NCI-H510A (cell line): Measurements from ENCODE around the gene ABCC4.

Experiments used
- DNase-seq: peaks from one replicate; lab custom pipeline; 2025; lab: John Stamatoyannopoulos, UW

ABCC4 gene

GRCh38 chr13:95117092-95117491, 184.2 kb downstream of the ABCC4 start:
- DNase-seq: no peak

- DNase-seq: no peak
These were observed 185.7 kb downstream of the ABCC4 start for GRCh38 chr13:95115525-95115924.

GRCh38 chr13:95113601-95114000, 187.7 kb downstream of the ABCC4 start:
- no peak for DNase-seq

- no peak for DNase-seq
These were observed 188.4 kb downstream of the ABCC4 start for GRCh38 chr13:95112883-95113282.

- no peak for DNase-seq
These were observed 189.6 kb downstream of the ABCC4 start for GRCh38 chr13:95111608-95112007.

- DNase-seq: no peak
These were observed 194.7 kb downstream of the ABCC4 start for GRCh38 chr13:95106562-95106961.

- no peak for DNase-seq
These were observed 200.5 kb downstream of the ABCC4 start for GRCh38 chr13:95100525-95101433.

- DNase-seq: no peak
These were observed 201.7 kb downstream of the ABCC4 start for GRCh38 chr13:95099541-95099940.

- DNase-seq: no peak
These were observed 202.3 kb downstream of the ABCC4 start for GRCh38 chr13:95098916-95099315.

- DNase-seq: no peak
These were observed 209.5 kb downstream of the ABCC4 start for GRCh38 chr13:95091755-95092154.

- no peak for DNase-seq
These were observed 213.4 kb downstream of the ABCC4 start for GRCh38 chr13:95087746-95088305.

- DNase-seq: no peak
These were observed 214.5 kb downstream of the ABCC4 start for GRCh38 chr13:95086761-95087160.

- DNase-seq: no peak
These were observed 217.5 kb downstream of the ABCC4 start for GRCh38 chr13:95083758-95084157.

GRCh38 chr13:95083066-95083465, 218.2 kb downstream of the ABCC4 start:
- DNase-seq: no peak

GRCh38 chr13:95075506-95075905, 225.7 kb downstream of the ABCC4 start:
- no peak for DNase-seq

GRCh38 chr13:95074820-95075219, 226.4 kb downstream of the ABCC4 start:
- no peak for DNase-seq

- no peak for DNase-seq
These were observed 227.4 kb downstream of the ABCC4 start for GRCh38 chr13:95073747-95074311.

GRCh38 chr13:95067303-95067702, 233.9 kb downstream of the ABCC4 start:
- no peak for DNase-seq

GRCh38 chr13:95060014-95060519, 241.2 kb downstream of the ABCC4 start:
- DNase-seq: no peak

- DNase-seq: no peak
These were observed 241.9 kb downstream of the ABCC4 start for GRCh38 chr13:95059306-95059705.

- no peak for DNase-seq
These were observed 242.6 kb downstream of the ABCC4 start for GRCh38 chr13:95058680-95059079.

- no peak for DNase-seq
These were observed 245.0 kb downstream of the ABCC4 start for GRCh38 chr13:95056266-95056665.
